ENCODE results near the gene SNAI3. TPM values are rescaled to one million over a fixed set of nuclear protein-coding genes. Genes with fewer than 3 reads are reported as not detected.

SNAI3 gene
- total RNA-seq, 4 donors from 2014 or later = 0.14 to 0.43 TPM; not detected in 2

- Histone ChIP-seq H3K27me3 (peaks cover 0 to 9% of the 10 kb centered on the region in 2 donors), H3K4me3 (peak overlapping the region; percentile 3 to 13), H3K9me3 (no peaks in the 10 kb centered on the region), H3K4me1 (peaks cover 0 to 3% of the 10 kb centered on the region in 2 donors), H3K27ac (no peak overlapping the region), H3K36me3 (no peaks in the 10 kb centered on the region)
- intact Hi-C loops (cut with DNase I; ENCODE audit: low total_unique reads) = no loop called here
- peak in 1 of 2 donors; percentile 49 for DNase-seq
- TF ChIP-seq POLR2A (IDR thresholded peaks at IDR 0.05) (no peak), CTCF (IDR thresholded peaks at IDR 0.05) (no peak)
These were observed 51.9 kb downstream of the SNAI3 start for GRCh38 chr16:88634141-88634993.

- no peak overlapping the region for H3K27ac ChIP-seq
- intact Hi-C loops (cut with DNase I; ENCODE audit: low total_unique reads) = no loop called here
- TF ChIP-seq POLR2A (IDR thresholded peaks at IDR 0.05) (no peak), CTCF (IDR thresholded peaks at IDR 0.05) (no peak)
- H3K4me3 ChIP-seq = no peak overlapping the region
- H3K9me3 ChIP-seq = no peaks in the 10 kb centered on the region
- no peaks in the 10 kb centered on the region for H3K36me3 ChIP-seq
- peaks cover 0 to 3% of the 10 kb centered on the region in 2 donors for H3K4me1 ChIP-seq
- DNase-seq = no peak
- peaks cover 0 to 9% of the 10 kb centered on the region in 2 donors for H3K27me3 ChIP-seq
These were observed 52.6 kb downstream of the SNAI3 start for GRCh38 chr16:88633684-88634140.

- intact Hi-C loops (cut with DNase I; ENCODE audit: low total_unique reads) = no loop called here
- no peak for DNase-seq
- no peaks in the 10 kb centered on the region for H3K9me3 ChIP-seq
- no peaks in the 10 kb centered on the region for H3K36me3 ChIP-seq
- H3K27ac ChIP-seq = no peak overlapping the region
- TF ChIP-seq CTCF (IDR thresholded peaks at IDR 0.05) = no peak
- no peak overlapping the region for H3K4me3 ChIP-seq
- peaks cover 0 to 3% of the 10 kb centered on the region in 2 donors for H3K4me1 ChIP-seq
- H3K27me3 ChIP-seq = no peaks in the 10 kb centered on the region
These were observed 53.7 kb downstream of the SNAI3 start for GRCh38 chr16:88632587-88632930.

GRCh38 chr16:88631920-88632586, 54.3 kb downstream of the SNAI3 start:
- Histone ChIP-seq H3K4me3 (no peak overlapping the region), H3K9me3 (no peaks in the 10 kb centered on the region), H3K36me3 (no peaks in the 10 kb centered on the region), H3K27ac (no peak overlapping the region), H3K4me1 (peaks cover 0 to 3% of the 10 kb centered on the region in 2 donors), H3K27me3 (no peaks in the 10 kb centered on the region)
- no peak for DNase-seq
- intact Hi-C loops (cut with DNase I; ENCODE audit: low total_unique reads) = no loop called here
- TF ChIP-seq CTCF (IDR thresholded peaks at IDR 0.05) (no peak), POLR2A (IDR thresholded peaks at IDR 0.05) (no peak)

GRCh38 chr16:88631384-88631783, 54.9 kb downstream of the SNAI3 start:
- H3K27ac ChIP-seq = no peak overlapping the region
- TF ChIP-seq CTCF (IDR thresholded peaks at IDR 0.05) = no peak
- no peak for TF ChIP-seq POLR2A (IDR thresholded peaks at IDR 0.05)
- no peak for DNase-seq
- intact Hi-C loops (cut with DNase I; ENCODE audit: low total_unique reads) = no loop called here
- H3K36me3 ChIP-seq = no peaks in the 10 kb centered on the region
- no peaks in the 10 kb centered on the region for H3K9me3 ChIP-seq
- no peaks in the 10 kb centered on the region for H3K27me3 ChIP-seq
- H3K4me3 ChIP-seq = no peak overlapping the region
- H3K4me1 ChIP-seq = peaks cover 0 to 3% of the 10 kb centered on the region in 2 donors

Measured in uterus (tissue), 4 donors.